PFSK-1 (cell line): ENCODE results near the gene ETHE1.

ENCODE experiments used
- FOXP2 ChIP-seq: optimal IDR thresholded peaks from 2 replicates; pipeline ENCODE3; 2011; ENCODE audit warnings: borderline replicate concordance, control low read depth, inconsistent platforms; ENCODE audit not compliant: insufficient read depth; ENCODE audit errors: extremely low read length, extremely low read depth
- POLR2AphosphoS5 ChIP-seq: IDR thresholded peaks from 2 replicates; pipeline ENCODE4 v1.6.1; 2012; ENCODE audit warnings: low read depth, mild to moderate bottlenecking, control low read depth, low read length, moderate library complexity
- REST ChIP-seq, 2 experiments: IDR thresholded peaks; 2 replicates each; pipeline versions ENCODE4 v1.6.1 to v1.8.0; 2011 to 2012; ENCODE audit warnings: low read depth in 2 of 2, low read length in 2 of 2, control low read depth in 1 of 2, inconsistent platforms in 1 of 2, mild to moderate bottlenecking in 1 of 2, moderate library complexity in 1 of 2; ENCODE audit not compliant: insufficient read depth in 1 of 2
- SIN3A ChIP-seq: IDR thresholded peaks from 2 replicates; pipeline ENCODE4 v1.6.1; 2012; ENCODE audit warnings: mild to moderate bottlenecking, low read length, moderate library complexity, borderline replicate concordance; ENCODE audit not compliant: insufficient read depth
- TAF1 ChIP-seq: IDR thresholded peaks from 2 replicates; pipeline ENCODE4 v1.6.1; 2012; ENCODE audit warnings: low read length, control low read depth, borderline replicate concordance; ENCODE audit not compliant: insufficient read depth

GRCh38 chr19:43534816-43535761 lies 8.1 kb upstream of the ETHE1 start:
- TF ChIP-seq POLR2AphosphoS5 (no peak), REST (IDR thresholded peaks at IDR 0.05; ENCODE audit: insufficient read depth in 1 of 2, low read depth in 2 of 2, low read length in 2 of 2) (no peak), TAF1 (no peak), SIN3A (no peak), FOXP2 (no peak)
